HepG2 (cell line): ENCODE data around the gene CLASP1. TPM values are rescaled to one million over a fixed set of nuclear protein-coding genes. Genes with fewer than 3 reads are reported as not detected.

Source experiments
- ATAC-seq: fragments of 200-7000 bp; cut with Tn5 transposase; 3 replicates; pipeline ENCODE4 v1.9.1; 2020; ENCODE audit warnings: mild to moderate bottlenecking, moderate library complexity
- BruUV-seq: library from RNA; stranded (reverse); fragments of 400-500 nt; replicated peaks from 2 replicates; lab custom pipeline; 2021; lab: Mats Ljungman, UMichigan
- CTCF ChIA-PET: fragments of 300-600 bp; formaldehyde crosslinking; extraction: SDS; loops from one replicate; lab custom pipeline; 2021; ENCODE audit warnings: low total read pairs, inconsistent platforms, low intra/inter-chr PET ratio; lab: Yijun Ruan, JAX
- POLR2A ChIA-PET: fragments of 350-600 bp; sonication (Branson Sonifier 250); formaldehyde crosslinking; loops from one replicate; lab custom pipeline; 2020; ENCODE audit warnings: antibody characterized with exemption, inconsistent platforms; lab: Yijun Ruan, JAX
- DNase-seq: peaks from one replicate; pipeline ENCODE4 v3.0.0-alpha.2; 2015; ENCODE audit warnings: low spot score
- FAIRE-seq: peaks from 3 replicates; lab custom pipeline; 2011; peaks lifted over from hg19 to GRCh38; lab: Jason Lieb, UNC
- H2AFZ ChIP-seq: one replicate; pipeline ENCODE4 v1.6.1; 2011; ENCODE audit warnings: low read length, inconsistent platforms
- H3K27ac ChIP-seq: fragments of 300-600 bp; 3 replicates; pipeline ENCODE4 v1.8.0; 2011; ENCODE audit warnings: mixed run types, mild to moderate bottlenecking, mixed read lengths, low read length, inconsistent platforms; ENCODE audit not compliant: insufficient read depth; ENCODE audit errors: extremely low read length
- H3K27me3 ChIP-seq, 2 experiments: fragments of 200-600 bp in 1 of 2; 2 replicates in 1 of 2; 3 replicates in 1 of 2; pipeline versions ENCODE4 v1.6.0 to v1.8.0; 2011; ENCODE audit warnings: low read length in 2 of 2, mild to moderate bottlenecking in 2 of 2, moderate library complexity in 2 of 2, inconsistent platforms in 1 of 2; ENCODE audit not compliant: insufficient read depth in 2 of 2, control insufficient read depth in 1 of 2
- H3K36me3 ChIP-seq, 2 experiments: fragments of 200-600 bp in 1 of 2; replicated peaks in 1 of 2; 2 replicates in 1 of 2; 3 replicates in 1 of 2; pipeline versions ENCODE4 v1.5.1 to v1.8.0; 2011; ENCODE audit warnings: low read length in 2 of 2, inconsistent platforms in 1 of 2; ENCODE audit not compliant: insufficient read depth in 2 of 2, control insufficient read depth in 1 of 2
- H3K4me1 ChIP-seq: 2 replicates; pipeline ENCODE4 v1.5.1; 2012; ENCODE audit warnings: low read length, inconsistent platforms; ENCODE audit not compliant: insufficient read depth
- H3K4me2 ChIP-seq: 2 replicates; pipeline ENCODE4 v1.6.0; 2011; ENCODE audit warnings: low read depth, low read length, inconsistent platforms
- H3K4me3 ChIP-seq, 3 experiments: fragments of 200-600 bp in 1 of 3; sonication (generic), shearing (Covaris generic) in 1 of 3; replicated peaks in 1 of 3; 2 replicates each; pipeline ENCODE4 v1.5.1; 2011 to 2016; ENCODE audit warnings: low read length in 3 of 3, inconsistent platforms in 2 of 3, low read depth in 2 of 3, mild to moderate bottlenecking in 2 of 3, control low read depth in 1 of 3, mixed read lengths in 1 of 3; ENCODE audit not compliant: insufficient read depth in 1 of 3
- H3K79me2 ChIP-seq: one replicate; pipeline ENCODE4 v1.6.1; 2011; ENCODE audit warnings: low read length, inconsistent platforms; ENCODE audit not compliant: insufficient read depth
- H3K9ac ChIP-seq: 2 replicates; pipeline ENCODE4 v1.6.0; 2011; ENCODE audit warnings: mild to moderate bottlenecking, low read depth, low read length, inconsistent platforms; ENCODE audit not compliant: insufficient read depth
- H3K9me3 ChIP-seq: 2 replicates; pipeline ENCODE4 v1.5.1; 2012; ENCODE audit warnings: mild to moderate bottlenecking, low read length
- H4K20me1 ChIP-seq: 2 replicates; pipeline ENCODE4 v1.6.0; 2011; ENCODE audit warnings: inconsistent platforms, mild to moderate bottlenecking, low read length, moderate library complexity; ENCODE audit not compliant: insufficient read depth
- AGO1 ChIP-seq: fragments of 200-400 bp; formaldehyde crosslinking; IDR thresholded peaks from 2 replicates; pipeline ENCODE4 v1.6.1; 2017; ENCODE audit warnings: mild to moderate bottlenecking, low read depth, low read length, moderate library complexity; ENCODE audit not compliant: poor library complexity, severe bottlenecking
- GTF2F1 ChIP-seq: fragments of 150-350 bp; IDR thresholded peaks from 2 replicates; pipeline ENCODE4 v1.6.1; 2014; ENCODE audit warnings: low read length
- HNF4G ChIP-seq, 2 experiments: sonication (generic) in 1 of 2; formaldehyde crosslinking in 1 of 2; IDR thresholded peaks; 2 replicates each; pipeline versions ENCODE4 v1.4.0 to v1.6.1; 2011 to 2020; ENCODE audit warnings: borderline replicate concordance in 2 of 2, low read depth in 2 of 2, mild to moderate bottlenecking in 2 of 2, low read length in 1 of 2, missing genetic modification reagents in 1 of 2, moderate library complexity in 1 of 2
- KDM6A ChIP-seq: IDR thresholded peaks from 2 replicates; pipeline ENCODE4 v1.6.1; 2016; ENCODE audit warnings: low read depth
- MIXL1 ChIP-seq: IDR thresholded peaks from 2 replicates; pipeline ENCODE4 v1.6.1; 2016
- NFYC ChIP-seq: IDR thresholded peaks from 2 replicates; pipeline ENCODE4 v1.6.1; 2016; ENCODE audit warnings: missing genetic modification reagents, missing compliant biosample characterization
- RERE ChIP-seq: IDR thresholded peaks from 2 replicates; pipeline ENCODE4 v1.6.1; 2016; ENCODE audit warnings: low read depth, missing genetic modification reagents, missing compliant biosample characterization
- ZNF740 ChIP-seq: sonication (generic); formaldehyde crosslinking; IDR thresholded peaks from 2 replicates; pipeline ENCODE4 v1.4.0; 2020; ENCODE audit warnings: missing genetic modification reagents
- WGBS: methylation state at CpG from one replicate; pipeline ENCODE4 v1.1.6; 2017; ENCODE audit warnings: low lambda C conversion rate; 5-methylcytosine and 5-hydroxymethylcytosine counted together
- in situ Hi-C: cut with HindIII; loops from 2 replicates; pipeline ENCODE4 v1.10.0; 2017; ENCODE audit warnings: low pct_unique_long_range_greater_than_20kb; ENCODE audit not compliant: extremely low pct_ligation_motif_present
- intact Hi-C: fragments of 100-400 bp; cut with micrococcal nuclease; formaldehyde crosslinking; loops from one replicate; pipeline ENCODE4 v1.10.0; 2022; ENCODE audit not compliant: unreplicated experiment
- polyA plus RNA-seq, 8 experiments: library from polyadenylated mRNA; depleted of rRNA in 3 of 8; stranded (reverse) in 7 of 8; unstranded in 1 of 8; fragments of >200 nt; fragmentation: Illumina TruSeq in 4 of 8; extraction: Trizol in 4 of 8; gene quantifications; 2 replicates each; pipeline versions ENCODE4 v1.2.1 to v1.2.3, GENCODE V29; 2011 to 2016; ENCODE audit warnings: low read depth in 4 of 8, missing spikeins in 1 of 8, mixed read lengths in 1 of 8; ENCODE audit not compliant: insufficient read depth in 1 of 8
- total RNA-seq, 5 experiments: library from RNA; depleted of rRNA; stranded (reverse); fragments of >200 nt; fragmentation: Illumina TruSeq; extraction: Trizol; gene quantifications; 2 replicates each; pipeline ENCODE4 v1.2.3, GENCODE V29; 2016; ENCODE audit warnings: low read depth in 1 of 5
- TF ChIP-seq, protein P1 (sequence below): sonication (generic); formaldehyde crosslinking; IDR thresholded peaks from 2 replicates; pipeline ENCODE4 v1.5.0; 2020; ENCODE audit warnings: mild to moderate bottlenecking, missing genetic modification reagents, moderate library complexity
- TF ChIP-seq, protein P2 (sequence below): sonication (generic); formaldehyde crosslinking; IDR thresholded peaks from 2 replicates; pipeline ENCODE4 v1.8.0; 2022; ENCODE audit warnings: mild to moderate bottlenecking, missing genetic modification reagents, moderate library complexity

Gene CLASP1
- total and polyA plus RNA-seq, 2 of the 13 experiments (the other 11 are each of a cell fraction or from before 2014, with no cell fraction given) = 11.7 to 47.9 TPM

- TF ChIP-seq, protein P1, sequence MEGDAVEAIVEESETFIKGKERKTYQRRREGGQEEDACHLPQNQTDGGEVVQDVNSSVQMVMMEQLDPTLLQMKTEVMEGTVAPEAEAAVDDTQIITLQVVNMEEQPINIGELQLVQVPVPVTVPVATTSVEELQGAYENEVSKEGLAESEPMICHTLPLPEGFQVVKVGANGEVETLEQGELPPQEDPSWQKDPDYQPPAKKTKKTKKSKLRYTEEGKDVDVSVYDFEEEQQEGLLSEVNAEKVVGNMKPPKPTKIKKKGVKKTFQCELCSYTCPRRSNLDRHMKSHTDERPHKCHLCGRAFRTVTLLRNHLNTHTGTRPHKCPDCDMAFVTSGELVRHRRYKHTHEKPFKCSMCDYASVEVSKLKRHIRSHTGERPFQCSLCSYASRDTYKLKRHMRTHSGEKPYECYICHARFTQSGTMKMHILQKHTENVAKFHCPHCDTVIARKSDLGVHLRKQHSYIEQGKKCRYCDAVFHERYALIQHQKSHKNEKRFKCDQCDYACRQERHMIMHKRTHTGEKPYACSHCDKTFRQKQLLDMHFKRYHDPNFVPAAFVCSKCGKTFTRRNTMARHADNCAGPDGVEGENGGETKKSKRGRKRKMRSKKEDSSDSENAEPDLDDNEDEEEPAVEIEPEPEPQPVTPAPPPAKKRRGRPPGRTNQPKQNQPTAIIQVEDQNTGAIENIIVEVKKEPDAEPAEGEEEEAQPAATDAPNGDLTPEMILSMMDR (CRISPR knock-in tag) = peak; percentile 72
- peak; percentile 52; the same call in 1 of the 2 replicates for TF ChIP-seq MIXL1 (CRISPR knock-in tag)
Observed at GRCh38 chr2:121596221-121597080, 52.8 kb downstream of the CLASP1 start (continued).

- no peak overlapping the region for H2AFZ ChIP-seq
- H4K20me1 ChIP-seq = peaks cover 20% of the 10 kb centered on the region; the same call in 1 of the 2 replicates
- in situ Hi-C loops (loop anchor here (10.0 kb wide), 1 partner anchor 120 kb away; no protein-coding TSS in a partner anchor), intact Hi-C loops (no loop called here)
- peaks cover 63% of the 10 kb centered on the region for H3K79me2 ChIP-seq
- ATAC-seq (peak; percentile 31; the same call in 2 of the 3 replicates), DNase-seq (no peak), FAIRE-seq (no peak)
- 66% methylated on average over 6 of the region's 6 CpGs for WGBS
- BruUV-seq = no TSS peak
- H3K4me2 ChIP-seq = no peak overlapping the region
- peaks cover 4 to 13% of the 10 kb centered on the region in 2 experiments; a peak in 4 of 5 replicates for H3K36me3 ChIP-seq
- ChIA-PET CTCF (interaction anchor here (0.8 to 1.8 kb wide), 2 partner anchors 121 to 123 kb away, joined by 3 to 17 read pairs; no protein-coding TSS in a partner anchor), POLR2A (interaction anchor here (0.8 to 3.0 kb wide), 5 partner anchors 55 to 125 kb away, joined by 3 to 13 read pairs (median 5); partner anchors contain the start of genes CLASP1 and RNU4ATAC)
- H3K4me1 ChIP-seq = peaks cover 44% of the 10 kb centered on the region
- H3K27ac ChIP-seq = peak overlapping the region; percentile 17
- H3K4me3 ChIP-seq = no peak overlapping the region
- H3K27me3 ChIP-seq = no peaks in the 10 kb centered on the region
- H3K9ac ChIP-seq = no peak overlapping the region
- no peaks in the 10 kb centered on the region for H3K9me3 ChIP-seq
- TF ChIP-seq AGO1 = no peak
- TF ChIP-seq ZNF740 (CRISPR knock-in tag) = no peak
- no peak for TF ChIP-seq GTF2F1
- no peak for TF ChIP-seq RERE (CRISPR knock-in tag)
- TF ChIP-seq HNF4G (IDR thresholded peaks at IDR 0.05; ENCODE audit: borderline replicate concordance, low read depth, low read length) = no peak
- no peak for TF ChIP-seq HNF4G (CRISPR knock-in tag; IDR thresholded peaks at IDR 0.05; ENCODE audit: borderline replicate concordance, low read depth)
- TF ChIP-seq NFYC (CRISPR knock-in tag) = no peak
- TF ChIP-seq KDM6A = no peak
- TF ChIP-seq, protein P2, sequence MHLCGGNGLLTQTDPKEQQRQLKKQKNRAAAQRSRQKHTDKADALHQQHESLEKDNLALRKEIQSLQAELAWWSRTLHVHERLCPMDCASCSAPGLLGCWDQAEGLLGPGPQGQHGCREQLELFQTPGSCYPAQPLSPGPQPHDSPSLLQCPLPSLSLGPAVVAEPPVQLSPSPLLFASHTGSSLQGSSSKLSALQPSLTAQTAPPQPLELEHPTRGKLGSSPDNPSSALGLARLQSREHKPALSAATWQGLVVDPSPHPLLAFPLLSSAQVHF (CRISPR knock-in tag) = no peak
Observed at GRCh38 chr2:121595012-121595891, 54.0 kb downstream of the CLASP1 start.
